Measurements from ENCODE around the gene RPTOR.
A peak's percentile ranks its signal among the peaks of the same experiment; 100 is the strongest.

RPTOR gene

GRCh38 chr17:80594431-80595269 is 50.0 kb downstream of the RPTOR start (continued):
- no peak for TF ChIP-seq CSRNP3 (CRISPR knock-in tag; IDR thresholded peaks at IDR 0.05)
- no peak for TF ChIP-seq PPARA (CRISPR knock-in tag; IDR thresholded peaks at IDR 0.05; ENCODE audit: borderline replicate concordance)
- TF ChIP-seq OSR1 (CRISPR knock-in tag; IDR thresholded peaks at IDR 0.05) = no peak
- no peak for TF ChIP-seq SNAI2 (CRISPR knock-in tag; IDR thresholded peaks at IDR 0.05)
- no peak for TF ChIP-seq ZNF565 (CRISPR knock-in tag; conservative IDR thresholded peaks at IDR 0.05; ENCODE audit: low read depth)
- TF ChIP-seq ZFP3 (CRISPR knock-in tag; IDR thresholded peaks at IDR 0.05) = no peak
- TF ChIP-seq CREB5 (CRISPR knock-in tag; IDR thresholded peaks at IDR 0.05; ENCODE audit: low read depth) = no peak
- no peak for TF ChIP-seq ARNTL (CRISPR knock-in tag; IDR thresholded peaks at IDR 0.05; ENCODE audit: borderline replicate concordance, low read depth)
- TF ChIP-seq ZNF8 (CRISPR knock-in tag; IDR thresholded peaks at IDR 0.05) = no peak
- no peak for TF ChIP-seq TOX (CRISPR knock-in tag; IDR thresholded peaks at IDR 0.05; ENCODE audit: borderline replicate concordance)

- 0 out of 3 replicates have a peak, but pooled peaks have one; percentile 33 for ATAC-seq
- TF ChIP-seq PPARA (CRISPR knock-in tag; IDR thresholded peaks at IDR 0.05; ENCODE audit: borderline replicate concordance) = no peak
- no peak for TF ChIP-seq RARB (CRISPR knock-in tag; IDR thresholded peaks at IDR 0.05)
- no peak for TF ChIP-seq ZNF565 (CRISPR knock-in tag; conservative IDR thresholded peaks at IDR 0.05; ENCODE audit: low read depth)
- TF ChIP-seq ARNTL (CRISPR knock-in tag; IDR thresholded peaks at IDR 0.05; ENCODE audit: borderline replicate concordance, low read depth) = no peak
- TF ChIP-seq PATZ1 (CRISPR knock-in tag; IDR thresholded peaks at IDR 0.05; ENCODE audit: borderline replicate concordance) = no peak
- TF ChIP-seq SNAI2 (CRISPR knock-in tag; IDR thresholded peaks at IDR 0.05) = no peak
- TF ChIP-seq ZNF8 (CRISPR knock-in tag; IDR thresholded peaks at IDR 0.05) = no peak
- TF ChIP-seq POU6F1 (CRISPR knock-in tag; IDR thresholded peaks at IDR 0.05; ENCODE audit: borderline replicate concordance, low read depth) = no peak
Observed at GRCh38 chr17:80596760-80597608, 52.3 kb downstream of the RPTOR start.

GRCh38 chr17:80598813-80599545 is 54.3 kb downstream of the RPTOR start:
- TF ChIP-seq ZFP30 (CRISPR knock-in tag; IDR thresholded peaks at IDR 0.05) = no peak
- no peak for TF ChIP-seq OSR1 (CRISPR knock-in tag; IDR thresholded peaks at IDR 0.05)
- no peak for TF ChIP-seq CSDC2 (CRISPR knock-in tag; IDR thresholded peaks at IDR 0.05)
- no peak for TF ChIP-seq GLIS3 (CRISPR knock-in tag; IDR thresholded peaks at IDR 0.05)
- no peak for TF ChIP-seq PPARA (CRISPR knock-in tag; IDR thresholded peaks at IDR 0.05; ENCODE audit: borderline replicate concordance)
- TF ChIP-seq ZNF565 (CRISPR knock-in tag; conservative IDR thresholded peaks at IDR 0.05; ENCODE audit: low read depth) = no peak
- TF ChIP-seq ESRRG (CRISPR knock-in tag; IDR thresholded peaks at IDR 0.05) = no peak
- TF ChIP-seq SNAI2 (CRISPR knock-in tag; IDR thresholded peaks at IDR 0.05) = no peak
- no peak for TF ChIP-seq CREB5 (CRISPR knock-in tag; IDR thresholded peaks at IDR 0.05; ENCODE audit: low read depth)
- no peak for TF ChIP-seq ZFP3 (CRISPR knock-in tag; IDR thresholded peaks at IDR 0.05)
- no peak for TF ChIP-seq CSRNP3 (CRISPR knock-in tag; IDR thresholded peaks at IDR 0.05)
- no peak for TF ChIP-seq TOX (CRISPR knock-in tag; IDR thresholded peaks at IDR 0.05; ENCODE audit: borderline replicate concordance)
- TF ChIP-seq ARNTL (CRISPR knock-in tag; IDR thresholded peaks at IDR 0.05; ENCODE audit: borderline replicate concordance, low read depth) = no peak
- TF ChIP-seq POU6F1 (CRISPR knock-in tag; IDR thresholded peaks at IDR 0.05; ENCODE audit: borderline replicate concordance, low read depth) = no peak
- no peak for ATAC-seq

Measured in SK-N-SH treated with all-trans-retinoic acid at 6 μM for 48 hours (cell line).